Frontal cortex (tissue), 4 donors: ENCODE data around the gene FSD1. TPM values are rescaled to one million over a fixed set of nuclear protein-coding genes. Genes with fewer than 3 reads are reported as not detected.
"Not testable (repeated sequence)": the region's sequence is repeated elsewhere in the genome, so short reads cannot be mapped to it uniquely, and the experiment has no call there.

Experiments used
- DNase-seq, 2 donors: peaks; one replicate each; pipeline ENCODE4 v3.0.0; 2012; ENCODE audit warnings: low spot score in 2 of 2
- FAIRE-seq: peaks from 2 replicates; lab custom pipeline; 2012; peaks lifted over from hg19 to GRCh38; lab: Jason Lieb, UNC
- total RNA-seq: library from RNA; depleted of rRNA; stranded (reverse); fragments of >200 nt; gene quantifications from one replicate; pipeline ENCODE4 v1.2.3, GENCODE V29; 2014
- donor health status: control.
- donor health status: control.
- donor health status: control.

Gene FSD1
- 38.7 TPM for total RNA-seq

DNA sequence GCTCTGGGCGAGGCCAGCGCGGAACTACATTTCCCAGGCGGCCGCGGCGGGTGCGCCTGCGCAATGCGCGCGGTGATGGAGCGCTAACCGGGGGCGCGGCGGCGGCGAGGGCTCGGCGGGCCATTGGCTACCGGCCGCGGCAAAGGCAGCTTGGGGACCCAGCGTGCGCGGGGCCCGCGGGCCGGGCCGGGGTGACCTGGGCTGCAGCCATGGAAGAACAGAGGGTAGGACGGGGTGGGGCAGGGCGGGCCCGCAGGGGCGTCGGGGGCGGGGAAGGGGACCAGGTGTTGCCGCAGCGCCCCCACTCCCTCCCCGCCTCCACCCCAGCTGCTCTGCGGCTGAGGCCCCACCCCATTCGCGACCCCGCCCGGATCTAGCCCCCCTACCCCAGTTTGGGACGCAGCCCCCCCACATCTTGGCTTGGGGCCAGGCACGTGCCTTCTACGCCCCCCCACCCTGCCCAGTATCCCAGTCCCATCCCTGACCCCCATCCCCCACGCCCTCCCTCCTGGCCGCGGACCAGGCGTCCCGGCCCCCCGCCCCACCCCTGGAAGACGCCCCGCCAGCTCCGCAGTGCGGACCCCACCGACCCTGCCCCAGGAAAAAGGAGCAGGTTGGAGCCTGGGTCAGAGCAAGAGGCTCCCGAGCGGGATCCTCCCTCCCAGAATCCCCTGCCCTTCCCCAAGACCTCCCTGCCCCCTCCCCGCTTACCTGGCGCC is at the start of gene FSD1:
Gene FSD1 (plus strand): TSS at position 61 of the 719 bp plus-strand sequence. CDS start 149 bp downstream, at position 210.
- FAIRE-seq (no peak), DNase-seq (peak; percentile 83 to 89)

DNA sequence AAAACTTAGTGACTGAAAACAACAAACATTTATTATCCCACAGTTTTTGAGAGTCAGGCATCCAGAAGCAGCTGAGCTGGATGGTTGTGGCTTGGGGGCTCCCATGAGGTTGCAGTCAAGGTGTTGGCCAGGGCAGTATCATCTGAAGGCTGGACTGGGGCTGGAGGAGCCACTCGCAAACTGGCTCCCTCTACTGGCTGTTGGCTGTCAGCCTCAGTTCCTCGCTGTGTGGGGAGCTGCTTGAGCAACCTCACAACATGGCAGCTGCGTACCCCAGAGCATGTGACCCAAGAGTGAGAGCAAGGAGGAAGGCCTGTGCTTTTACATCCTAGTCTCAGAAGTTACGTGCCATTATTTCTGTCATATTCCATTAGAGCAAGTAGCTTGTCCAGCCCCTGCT is 47.8 kb upstream of the FSD1 start:
- FAIRE-seq = no peak
- no peak for DNase-seq

DNA sequence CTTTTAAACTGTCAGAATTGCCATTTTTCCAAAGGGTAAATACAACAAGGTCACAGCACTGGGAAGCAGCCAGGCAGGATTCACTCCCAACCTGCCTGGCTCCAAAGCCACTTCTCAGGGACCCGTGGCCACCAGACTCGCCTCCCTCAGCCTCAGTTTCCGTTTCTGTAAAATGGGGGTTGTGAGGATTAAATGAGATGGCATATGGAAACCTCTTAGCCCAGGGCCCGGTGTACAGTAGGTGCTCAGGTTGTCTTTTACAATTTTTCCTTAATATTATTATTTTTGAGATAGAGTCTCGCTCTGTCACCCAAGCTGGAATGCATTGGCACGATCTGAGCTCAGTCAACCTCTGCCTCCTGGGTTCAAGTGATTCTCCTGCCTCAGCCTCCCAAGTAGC is 47.4 kb upstream of the FSD1 start:
- no peak for FAIRE-seq
- DNase-seq = no peak

DNA sequence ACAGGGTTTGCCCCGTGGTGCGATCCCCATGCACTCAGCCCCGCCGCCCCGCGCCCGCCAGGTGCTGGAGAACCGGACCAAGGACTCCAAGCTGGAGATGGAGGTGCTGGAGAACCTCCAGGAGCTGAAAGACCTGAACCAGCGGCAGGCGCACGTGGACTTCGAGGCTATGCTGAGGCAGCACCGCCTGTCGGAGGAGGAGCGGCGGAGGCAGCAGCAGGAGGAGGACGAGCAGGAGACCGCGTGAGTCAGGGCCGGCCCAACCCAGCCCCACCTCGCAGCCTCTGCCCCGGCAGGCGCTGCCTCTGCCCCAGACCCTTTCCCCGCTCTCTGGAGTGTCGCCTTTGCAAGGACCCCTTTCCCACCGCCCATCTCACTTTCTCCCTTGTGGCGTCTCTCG is 46.2 kb upstream of the FSD1 start:
- DNase-seq (no peak), FAIRE-seq (no peak)

DNA sequence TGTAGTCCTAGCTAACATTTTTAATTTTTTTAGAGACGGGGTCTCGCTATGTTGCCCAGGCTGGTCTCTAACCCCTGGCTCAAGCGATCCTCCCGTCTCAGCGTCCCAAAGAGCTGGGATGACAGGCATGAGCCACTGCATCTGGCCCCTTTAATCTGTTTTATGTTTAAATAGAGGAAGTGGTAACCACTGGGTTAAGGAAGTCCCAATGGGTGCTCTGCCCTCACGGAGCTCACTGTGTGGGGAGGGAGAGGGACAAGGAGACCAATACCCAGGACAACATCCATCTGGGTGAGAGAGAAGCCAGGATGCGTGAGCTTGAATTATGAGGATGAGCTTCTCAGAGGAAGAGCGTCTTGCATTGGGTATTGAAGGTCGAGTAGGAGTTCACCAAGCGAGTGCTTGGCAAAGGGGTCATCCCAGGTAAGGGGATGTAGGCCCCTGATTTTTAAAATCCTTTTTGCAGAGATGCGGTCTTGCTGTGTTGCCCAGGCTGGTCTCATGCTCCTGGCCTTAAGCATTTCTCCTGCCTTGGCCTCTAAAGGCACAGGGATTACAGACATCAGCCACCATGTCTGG is 43.7 kb upstream of the FSD1 start:
- no peak for FAIRE-seq
- DNase-seq = no peak

DNA sequence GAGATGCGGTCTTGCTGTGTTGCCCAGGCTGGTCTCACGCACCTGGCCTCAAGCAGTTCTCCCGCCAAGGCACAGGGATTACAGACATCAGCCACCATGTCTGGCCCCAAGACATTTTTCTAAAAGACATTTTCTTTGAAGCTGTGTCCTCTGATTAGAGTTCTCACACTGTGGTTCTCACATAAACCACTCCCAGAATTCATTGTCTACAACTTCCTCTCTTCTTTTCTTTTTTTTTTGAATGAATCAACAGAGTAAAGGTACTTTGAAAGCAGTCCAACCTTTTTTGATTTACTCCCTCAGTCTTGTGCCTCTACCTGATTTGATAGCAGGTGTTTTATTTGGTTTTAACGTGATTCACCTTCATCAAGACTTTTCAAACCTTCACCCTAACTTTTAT is 39.6 kb upstream of the FSD1 start:
- FAIRE-seq (no peak), DNase-seq (no peak)

DNA sequence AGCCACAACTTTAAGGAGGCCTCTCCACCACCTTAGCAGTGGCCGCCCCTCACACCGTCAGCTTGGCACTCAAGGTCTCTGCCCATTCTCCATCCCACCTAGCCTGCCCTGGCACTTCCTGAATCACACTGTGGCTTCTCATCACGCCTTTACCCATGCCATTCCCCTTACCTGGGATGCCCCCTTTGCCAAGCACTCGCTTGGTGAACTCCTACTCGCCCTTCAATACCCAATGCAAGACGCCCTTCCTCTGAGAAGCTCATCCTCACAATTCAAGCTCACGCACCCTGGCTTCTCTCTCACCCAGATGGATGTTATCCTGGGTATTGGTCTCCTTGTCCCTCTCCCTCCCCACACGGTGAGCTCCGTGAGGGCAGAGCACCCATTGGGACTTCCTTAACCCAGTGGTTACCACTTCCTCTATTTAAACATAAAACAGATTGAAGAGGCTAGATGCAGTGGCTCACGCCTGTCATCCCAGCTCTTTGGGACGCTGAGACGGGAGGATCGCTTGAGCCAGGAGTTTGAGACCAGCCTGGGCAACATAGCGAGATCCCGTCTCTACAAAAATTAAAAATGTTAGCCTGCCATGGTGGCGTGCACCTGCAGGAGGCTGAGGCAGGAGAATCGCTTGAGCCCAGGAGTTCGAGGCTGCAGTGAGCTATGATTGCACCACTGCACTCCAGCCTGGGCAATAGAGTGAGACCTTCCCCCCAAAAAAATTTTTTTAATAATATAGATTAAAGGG is 38.0 kb upstream of the FSD1 start:
- FAIRE-seq = no peak
- no peak for DNase-seq

DNA sequence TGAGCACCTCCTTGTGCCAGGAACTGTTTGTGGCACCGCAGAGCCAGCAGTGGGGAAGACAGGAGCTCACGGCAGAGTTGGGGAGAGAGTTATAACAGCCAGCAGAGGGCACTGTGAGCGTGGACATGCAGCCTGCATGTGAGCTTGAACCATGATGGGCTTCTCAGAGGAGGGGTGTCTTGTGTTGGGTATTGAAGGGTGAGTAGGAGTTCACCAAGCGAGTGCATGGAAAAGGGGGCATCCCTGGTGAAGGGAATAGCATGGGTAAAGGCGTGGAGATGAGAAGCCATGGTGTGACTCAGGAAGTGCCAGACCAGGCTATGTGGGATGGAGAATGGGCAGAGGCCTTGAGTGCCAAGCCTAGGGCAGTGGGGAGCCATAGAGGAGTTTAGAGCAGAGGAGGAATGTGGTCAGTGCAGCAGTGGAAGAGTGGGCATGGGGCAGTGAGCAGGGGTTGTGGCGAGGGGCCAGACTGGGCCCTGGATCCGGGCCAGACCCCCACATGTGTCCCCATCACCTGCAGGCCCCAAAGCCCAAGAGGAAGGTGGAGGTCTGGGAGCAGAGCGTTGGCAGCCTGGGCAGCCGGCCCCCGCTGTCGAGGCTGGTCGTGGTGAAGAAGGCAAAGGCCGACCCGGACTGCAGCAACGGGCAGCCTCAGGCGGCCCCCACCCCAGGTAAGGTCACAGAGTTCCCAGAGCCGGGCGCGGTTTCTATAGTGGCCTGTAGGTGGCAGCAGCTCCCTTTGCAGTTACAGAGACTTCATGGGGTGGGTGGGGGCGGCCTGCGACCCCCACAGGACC is 37.1 kb upstream of the FSD1 start:
- FAIRE-seq = no peak
- DNase-seq = peak in 1 of 2 donors; percentile 66

DNA sequence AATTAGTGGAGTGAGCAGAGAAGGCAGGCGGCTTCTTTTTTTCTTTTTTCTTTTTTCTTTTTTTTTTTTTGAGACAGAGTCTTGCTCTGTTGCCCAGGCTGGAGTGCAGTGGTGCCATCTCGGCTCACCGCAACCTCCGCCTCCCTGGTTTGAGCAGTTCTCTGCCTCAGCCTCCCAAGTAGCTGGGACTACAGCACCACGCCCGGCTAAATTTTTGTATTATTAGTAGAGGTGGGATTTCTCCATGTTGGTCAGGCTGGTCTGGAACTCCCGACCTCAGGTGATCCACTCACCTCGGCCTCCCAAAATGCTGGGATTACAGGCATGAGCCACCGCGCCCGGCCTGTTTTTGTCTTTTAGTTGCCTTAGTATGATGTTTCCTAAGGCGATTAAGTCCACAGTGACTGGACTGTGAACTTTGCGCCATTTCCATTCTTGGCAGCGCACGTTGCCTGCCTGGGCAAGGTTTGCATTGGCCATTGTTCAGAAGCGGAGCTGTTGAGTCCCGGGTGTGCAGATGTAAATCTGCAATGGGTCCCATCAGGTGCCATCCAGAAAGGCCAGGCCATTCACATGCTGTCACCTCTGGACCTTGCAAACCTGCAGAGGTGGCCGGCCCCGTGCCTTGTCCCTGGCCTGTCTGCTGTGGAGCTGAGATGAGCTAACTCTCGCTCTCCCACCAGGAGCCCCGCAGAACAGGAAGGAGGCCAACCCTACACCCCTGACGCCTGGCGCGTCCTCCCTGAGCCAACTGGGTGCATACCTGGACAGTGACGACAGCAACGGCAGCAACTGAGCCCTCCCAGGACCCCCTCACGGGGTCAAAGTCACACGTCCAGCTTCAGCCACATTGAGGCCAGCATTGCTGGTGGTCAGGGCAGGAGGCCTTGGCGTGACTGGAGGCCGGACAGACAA is 36.2 kb upstream of the FSD1 start:
- DNase-seq = no peak
- no peak for FAIRE-seq

DNA sequence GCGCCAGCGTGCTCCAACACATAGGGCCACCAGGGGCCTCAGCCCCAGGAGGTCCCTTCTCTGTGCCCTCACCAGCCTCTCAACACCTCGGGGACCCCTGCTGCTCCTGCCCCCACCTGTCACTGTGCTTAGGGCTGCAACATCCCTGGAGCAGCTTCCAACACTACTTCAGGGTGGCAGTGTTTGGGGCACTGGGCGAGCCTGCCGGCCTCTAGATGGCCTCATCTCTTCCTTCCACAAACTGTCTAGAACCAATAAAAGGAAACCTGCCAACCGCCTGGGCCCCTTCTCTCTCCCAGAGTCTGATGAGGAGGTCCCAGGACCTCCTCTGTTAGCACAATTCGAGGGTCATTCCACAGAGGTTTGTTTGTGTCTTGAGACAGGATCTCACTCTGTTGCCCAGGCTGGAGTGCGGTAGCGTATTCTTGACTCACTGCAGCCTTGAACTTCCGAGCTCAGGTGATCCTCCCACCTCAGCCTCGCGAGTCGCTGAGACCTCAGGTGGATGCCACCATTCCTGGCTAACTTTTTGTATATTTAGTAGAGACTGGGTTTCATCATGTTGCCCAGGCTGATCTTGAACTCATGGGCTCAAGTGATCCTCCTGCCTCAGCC is 35.5 kb upstream of the FSD1 start:
- FAIRE-seq (no peak), DNase-seq (no peak)

DNA sequence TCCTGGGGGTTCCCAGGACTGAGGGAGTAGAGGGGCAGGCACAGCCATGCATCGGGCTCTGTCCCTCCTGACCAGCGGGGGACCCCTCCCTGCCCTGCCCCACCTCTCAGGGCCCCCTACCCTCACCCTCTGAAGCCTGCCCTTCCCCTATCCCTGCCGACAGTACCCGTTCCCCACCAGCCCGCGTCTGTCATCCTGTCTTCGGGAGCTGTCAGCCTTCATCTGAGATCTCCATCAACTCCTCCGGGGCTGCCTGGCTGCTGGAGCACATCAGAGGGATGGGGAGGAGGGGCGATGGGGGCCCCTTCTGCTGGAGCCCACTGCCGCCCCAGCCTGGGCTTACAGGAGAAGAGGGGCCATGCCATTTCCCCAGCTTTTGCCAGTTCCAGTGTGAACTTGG is 31.5 kb upstream of the FSD1 start:
- FAIRE-seq (no peak), DNase-seq (no peak)

DNA sequence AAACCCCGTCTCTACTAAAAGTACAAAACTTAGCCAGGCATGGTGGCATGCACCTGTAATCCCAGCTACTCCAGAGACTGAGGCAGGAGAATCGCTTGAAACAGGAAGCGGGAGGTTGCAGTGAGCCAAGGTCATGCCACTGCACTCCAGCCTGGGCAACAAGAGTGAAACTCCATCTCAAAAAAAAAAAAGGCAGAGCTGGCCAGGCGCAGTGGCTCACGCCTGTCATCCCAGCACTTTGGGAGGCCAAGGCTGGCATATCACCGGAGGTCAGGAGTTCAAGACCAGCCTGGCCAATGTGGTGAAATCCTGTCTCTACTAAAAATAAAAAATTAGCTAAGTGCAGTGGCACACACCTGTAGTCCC is 30.1 kb upstream of the FSD1 start:
- FAIRE-seq = not testable (repeated sequence)

DNA sequence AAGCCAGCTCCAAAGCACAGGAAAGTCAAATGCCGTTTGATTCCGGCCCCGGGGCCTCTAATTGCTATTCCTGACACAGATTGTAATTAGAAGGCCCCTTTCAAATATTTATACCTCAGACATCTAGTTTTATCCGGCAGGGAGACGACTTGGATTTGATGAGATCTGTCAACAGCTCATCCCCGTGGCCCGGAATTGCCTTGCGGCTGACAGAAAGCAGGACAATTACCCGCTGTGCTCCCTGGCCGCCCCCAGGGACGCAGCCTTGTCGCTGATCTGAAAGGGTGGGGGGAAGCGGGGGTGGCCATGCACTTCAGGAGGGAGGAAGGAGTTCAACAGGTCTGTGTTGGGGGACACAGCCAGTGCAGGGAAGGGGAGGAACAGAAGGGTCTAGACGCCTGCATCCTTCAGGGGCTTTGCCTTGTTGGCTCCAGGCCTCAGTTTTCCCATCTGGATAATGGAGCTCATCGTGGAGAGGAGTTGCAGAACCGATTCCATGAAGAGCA is 27.2 kb upstream of the FSD1 start:
- no peak for FAIRE-seq
- DNase-seq = no peak

More for the DNA sequence above, 30.1 kb upstream of the FSD1 start:
- not testable (repeated sequence) for DNase-seq

DNA sequence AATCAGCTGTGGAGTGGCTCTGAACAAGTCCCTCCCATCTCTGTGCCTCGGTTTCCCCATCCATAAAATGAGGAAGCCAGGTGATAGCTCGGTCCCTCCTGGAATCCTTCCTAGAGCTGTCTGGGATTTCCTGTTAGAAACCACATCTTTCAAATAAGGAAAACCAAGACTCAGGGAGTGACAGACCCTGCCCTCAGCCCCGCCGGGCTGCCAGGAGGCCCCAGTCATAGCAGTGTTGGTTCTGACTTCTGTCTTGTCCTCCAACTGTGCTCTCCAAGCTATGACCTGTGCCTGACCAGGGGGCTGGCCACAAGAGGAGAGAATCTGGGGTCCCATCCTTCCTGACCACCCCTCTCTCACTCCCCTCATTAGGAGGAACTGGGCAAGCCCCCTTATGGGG is 26.4 kb upstream of the FSD1 start:
- DNase-seq (no peak), FAIRE-seq (no peak)

DNA sequence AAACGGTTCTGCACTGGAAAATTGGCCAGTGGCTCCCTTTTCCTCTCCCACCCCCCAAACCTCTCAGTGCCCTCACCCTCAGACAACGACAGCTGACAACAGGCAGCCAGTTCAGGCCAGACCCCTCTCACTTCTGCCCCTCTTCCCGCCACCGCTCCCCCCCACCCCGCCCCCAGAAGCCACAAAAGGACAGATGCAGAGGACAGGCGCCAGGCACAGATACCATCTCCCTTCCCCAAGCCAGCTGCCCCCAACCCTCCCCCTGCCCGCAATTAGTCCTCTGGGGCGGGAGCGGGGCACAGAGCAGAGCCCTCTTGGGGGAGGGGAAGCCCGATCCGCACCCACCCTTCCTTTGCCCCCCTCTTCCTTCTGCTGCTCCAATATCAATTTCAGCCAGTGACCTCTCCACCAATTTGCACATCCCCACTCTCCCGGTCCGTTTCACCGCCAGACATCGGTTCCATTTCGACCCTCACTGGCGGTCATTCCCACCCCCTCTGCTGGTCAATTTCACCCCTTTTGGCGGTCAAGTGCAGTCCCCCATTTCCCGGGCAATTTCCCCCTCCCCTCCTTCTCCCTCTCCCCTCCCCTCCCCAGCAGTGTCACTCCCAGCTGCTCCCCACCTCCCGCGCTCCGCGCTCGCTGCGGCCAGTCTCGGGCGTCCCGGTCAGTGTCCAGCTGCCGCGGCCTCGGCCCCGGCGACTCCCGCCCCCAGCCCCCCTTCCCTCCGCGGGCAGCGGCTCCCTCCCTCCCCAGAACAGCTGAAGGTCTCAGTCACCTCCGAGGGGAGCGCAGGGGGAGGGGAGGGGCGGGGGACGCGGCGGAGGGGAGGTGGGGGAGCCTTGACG is 25.8 kb upstream of the FSD1 start, which contains the start of gene SHD:
Gene SHD (plus strand): TSS at position 848 of the 848 bp plus-strand sequence. CDS start 798 bp downstream, outside the sequence.
- no peak for FAIRE-seq
- DNase-seq = peak; percentile 57 to 65

DNA sequence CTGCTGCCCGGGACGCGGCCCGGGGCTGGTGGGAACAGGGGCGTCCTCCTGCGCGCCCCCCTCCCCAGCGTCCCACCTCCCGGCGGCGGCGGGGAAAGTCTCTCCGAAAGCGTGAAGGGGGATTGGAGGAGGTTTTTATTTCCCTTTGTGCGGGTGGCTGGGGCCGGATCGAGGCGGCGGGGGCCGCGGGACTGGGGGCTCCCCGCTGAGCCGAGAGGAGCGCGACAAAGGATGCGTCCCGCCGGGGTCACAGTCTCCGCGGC is 25.2 kb upstream of the FSD1 start:
- FAIRE-seq (no peak), DNase-seq (no peak)

DNA sequence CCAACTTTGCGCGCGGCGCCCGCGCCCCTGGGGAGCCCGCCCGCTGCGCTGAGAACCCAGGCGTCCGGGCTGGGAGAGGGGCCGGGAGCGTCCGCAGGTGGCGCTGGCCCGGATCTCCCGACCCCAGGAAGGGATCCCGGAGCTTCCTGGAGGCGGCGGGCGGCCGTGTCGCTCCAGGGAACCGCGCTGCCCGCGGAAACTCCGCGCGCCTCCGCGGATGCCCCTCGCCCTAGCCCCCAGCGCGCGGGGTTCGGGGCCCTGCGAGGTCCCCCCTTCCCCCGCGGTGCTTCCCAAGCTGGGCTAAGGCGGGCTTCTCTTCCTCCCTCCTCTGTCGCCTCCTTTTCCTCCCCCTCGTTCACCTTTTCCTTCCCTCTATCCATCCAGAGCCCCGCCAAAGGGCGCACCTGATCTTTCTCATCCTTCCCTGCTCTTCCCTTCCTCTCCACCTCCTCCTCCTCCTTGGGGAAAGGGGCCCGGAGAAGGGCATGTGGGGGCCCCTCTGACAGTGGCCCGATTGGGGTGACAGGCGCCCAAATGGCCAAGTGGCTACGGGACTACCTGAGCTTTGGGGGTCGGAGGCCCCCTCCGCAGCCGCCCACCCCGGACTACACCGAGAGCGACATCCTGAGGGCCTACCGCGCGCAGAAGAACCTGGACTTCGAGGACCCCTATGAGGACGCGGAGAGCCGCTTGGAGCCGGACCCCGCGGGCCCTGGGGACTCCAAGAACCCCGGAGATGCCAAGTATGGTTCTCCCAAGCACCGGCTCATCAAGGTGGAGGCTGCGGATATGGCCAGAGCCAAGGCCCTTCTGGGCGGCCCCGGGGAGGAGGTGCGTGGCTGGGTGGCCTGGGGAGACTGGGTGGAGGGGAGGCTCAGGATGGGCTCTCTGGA is 24.6 kb upstream of the FSD1 start:
- FAIRE-seq (no peak), DNase-seq (no peak)
